H9 (cell line): ENCODE measurements around the gene LCN2. TPM values are rescaled to one million over a fixed set of nuclear protein-coding genes. Genes with fewer than 3 reads are reported as not detected.

Source experiments
- DNase-seq: peaks from one replicate; pipeline ENCODE4 v3.0.0-alpha.2; 2017
- H2AFZ ChIP-seq: one replicate; pipeline ENCODE4 v1.6.1; 2013; ENCODE audit warnings: mild to moderate bottlenecking, low read length, control low read depth, moderate library complexity
- H2AK5ac ChIP-seq: 2 replicates; pipeline ENCODE4 v1.6.1; 2013; ENCODE audit warnings: low read length, control low read depth, mixed read lengths; ENCODE audit not compliant: insufficient read length
- H2BK120ac ChIP-seq: one replicate; pipeline ENCODE4 v1.6.1; 2013; ENCODE audit warnings: low read depth, mild to moderate bottlenecking, low read length, control low read depth, inconsistent platforms; ENCODE audit not compliant: poor library complexity, severe bottlenecking
- H2BK12ac ChIP-seq: 2 replicates; pipeline ENCODE4 v1.6.1; 2013; ENCODE audit warnings: low read length, control low read depth, mixed read lengths, low read depth; ENCODE audit not compliant: insufficient read length
- H2BK15ac ChIP-seq: 2 replicates; pipeline ENCODE4 v1.6.1; 2013; ENCODE audit warnings: low read depth, low read length, control low read depth
- H2BK20ac ChIP-seq: one replicate; pipeline ENCODE4 v1.6.1; 2013; ENCODE audit warnings: low read depth, mild to moderate bottlenecking, low read length, control low read depth, inconsistent platforms; ENCODE audit not compliant: poor library complexity, severe bottlenecking
- H2BK5ac ChIP-seq: 2 replicates; pipeline ENCODE4 v1.6.1; 2013; ENCODE audit warnings: low read length, control low read depth, mixed read lengths; ENCODE audit not compliant: insufficient read length
- H3K14ac ChIP-seq: 2 replicates; pipeline ENCODE4 v1.6.1; 2013; ENCODE audit warnings: low read length, control low read depth; ENCODE audit not compliant: insufficient read depth
- H3K18ac ChIP-seq: 2 replicates; pipeline ENCODE4 v1.6.1; 2013; ENCODE audit warnings: low read depth, mild to moderate bottlenecking, mixed read lengths, low read length, control low read depth; ENCODE audit not compliant: insufficient read length
- H3K23ac ChIP-seq: 2 replicates; pipeline ENCODE4 v1.6.1; 2013; ENCODE audit warnings: low read length, control low read depth, mixed read lengths, low read depth; ENCODE audit not compliant: insufficient read length
- H3K23me2 ChIP-seq: 2 replicates; pipeline ENCODE4 v1.6.1; 2013; ENCODE audit warnings: low read depth, mild to moderate bottlenecking, mixed read lengths, low read length, control low read depth; ENCODE audit not compliant: insufficient read length, poor library complexity, severe bottlenecking
- H3K27ac ChIP-seq: 2 replicates; pipeline ENCODE4 v1.5.1; 2013; ENCODE audit warnings: low read length, control low read depth, mixed read lengths, low read depth; ENCODE audit not compliant: insufficient read length
- H3K27me3 ChIP-seq: 2 replicates; pipeline ENCODE4 v1.6.1; 2013; ENCODE audit warnings: low read length, control low read depth, inconsistent platforms; ENCODE audit not compliant: insufficient read depth
- H3K4ac ChIP-seq: 2 replicates; pipeline ENCODE4 v1.6.1; 2013; ENCODE audit warnings: low read depth, mild to moderate bottlenecking, control low read depth, inconsistent platforms, low read length, moderate library complexity
- H3K4me1 ChIP-seq: 2 replicates; pipeline ENCODE4 v1.6.1; 2013; ENCODE audit warnings: low read length, control low read depth, inconsistent platforms; ENCODE audit not compliant: insufficient read depth
- H3K4me2 ChIP-seq: 2 replicates; pipeline ENCODE4 v1.6.1; 2013; ENCODE audit warnings: low read length, control low read depth, mixed read lengths; ENCODE audit not compliant: insufficient read length, insufficient read depth
- H3K56ac ChIP-seq: 2 replicates; pipeline ENCODE4 v1.6.1; 2013; ENCODE audit warnings: low read depth, mild to moderate bottlenecking, mixed read lengths, low read length, control low read depth; ENCODE audit not compliant: insufficient read length
- H3K79me1 ChIP-seq: 2 replicates; pipeline ENCODE4 v1.6.1; 2013; ENCODE audit warnings: low read depth, mild to moderate bottlenecking, moderate library complexity, low read length, control low read depth, inconsistent platforms; ENCODE audit not compliant: insufficient read depth, poor library complexity, severe bottlenecking
- H3K79me2 ChIP-seq: 2 replicates; pipeline ENCODE4 v1.6.1; 2013; ENCODE audit warnings: low read length, control low read depth, inconsistent platforms; ENCODE audit not compliant: insufficient read depth
- H3K9ac ChIP-seq: 2 replicates; pipeline ENCODE4 v1.6.1; 2013; ENCODE audit warnings: low read length, control low read depth, mixed read lengths; ENCODE audit not compliant: insufficient read length; ENCODE audit errors: extremely low read depth
- H3K9me3 ChIP-seq: one replicate; pipeline ENCODE4 v1.6.1; 2013; ENCODE audit warnings: low read depth, low read length, inconsistent platforms; ENCODE audit not compliant: control insufficient read depth
- H3T11ph ChIP-seq: one replicate; pipeline ENCODE4 v1.6.1; 2013; ENCODE audit warnings: mild to moderate bottlenecking, low read length, control low read depth, inconsistent platforms
- H4K20me1 ChIP-seq: one replicate; pipeline ENCODE4 v1.6.1; 2013; ENCODE audit not compliant: control insufficient read depth, insufficient read length, insufficient read depth
- H4K5ac ChIP-seq: 2 replicates; pipeline ENCODE4 v1.6.1; 2013; ENCODE audit warnings: low read depth, mild to moderate bottlenecking, mixed read lengths, low read length, control low read depth; ENCODE audit not compliant: insufficient read length
- H4K8ac ChIP-seq: replicated peaks from 2 replicates; pipeline ENCODE4 v1.6.1; 2013; ENCODE audit warnings: low read length, control low read depth, mixed read lengths, low read depth; ENCODE audit not compliant: insufficient read length
- H4K91ac ChIP-seq: 2 replicates; pipeline ENCODE4 v1.6.1; 2013; ENCODE audit warnings: low read depth, mild to moderate bottlenecking, moderate library complexity, mixed read lengths, low read length, control low read depth; ENCODE audit not compliant: insufficient read length
- H3K27ac Mint-ChIP-seq, 3 experiments: 2 replicates in 2 of 3; 3 replicates in 1 of 3; pipeline ENCODE4 v1.8.0; 2020 to 2021; ENCODE audit warnings: mixed read lengths in 3 of 3, mild to moderate bottlenecking in 1 of 3, moderate library complexity in 1 of 3
- H3K27me3 Mint-ChIP-seq: 2 replicates; pipeline ENCODE4 v1.8.0; 2021; ENCODE audit warnings: low read depth, mild to moderate bottlenecking, moderate library complexity, mixed read lengths
- H3K36me3 Mint-ChIP-seq, 3 experiments: 2 replicates in 2 of 3; 3 replicates in 1 of 3; pipeline ENCODE4 v1.8.0; 2020 to 2021; ENCODE audit warnings: low read depth in 3 of 3, mixed read lengths in 3 of 3; ENCODE audit not compliant: insufficient read depth in 1 of 3
- H3K4me1 Mint-ChIP-seq, 2 experiments: 2 replicates each; pipeline ENCODE4 v1.8.0; 2020; ENCODE audit warnings: mixed read lengths in 2 of 2
- H3K4me3 Mint-ChIP-seq, 2 experiments: 2 replicates in 1 of 2; 3 replicates in 1 of 2; pipeline ENCODE4 v1.8.0; 2020 to 2021; ENCODE audit warnings: mild to moderate bottlenecking in 2 of 2, mixed read lengths in 2 of 2, moderate library complexity in 1 of 2
- H3K9me3 Mint-ChIP-seq, 2 experiments: 2 replicates in 1 of 2; 3 replicates in 1 of 2; pipeline ENCODE4 v1.8.0; 2020; ENCODE audit warnings: mild to moderate bottlenecking in 2 of 2, mixed read lengths in 2 of 2, moderate library complexity in 1 of 2
- CTCF ChIP-seq: fragments of 200-600 bp; sonication (generic); conservative IDR thresholded peaks from 3 replicates; pipeline ENCODE4 v1.8.0; 2021; ENCODE audit warnings: antibody characterized with exemption, mild to moderate bottlenecking
- WGBS: extraction: QIAGEN DNeasy Blood & Tissue Kit; methylation state at CpG from one replicate; pipeline ENCODE4 v1.1.7; 2013; ENCODE audit warnings: missing lambda C conversion rate, low lambda C conversion rate, mixed read lengths; ENCODE audit not compliant: insufficient read length; ENCODE audit errors: extremely low coverage; 5-methylcytosine and 5-hydroxymethylcytosine counted together
- total RNA-seq: library from RNA; stranded (reverse); gene quantifications from 2 replicates; pipeline ENCODE4 v1.2.1, GENCODE V29; 2021

LCN2 gene
- total RNA-seq, 1 experiment from 2014 or later, result not detected

- H3K4me3 Mint-ChIP-seq, result no peak overlapping the region
- H2BK12ac ChIP-seq, result no peak overlapping the region
- H4K20me1 ChIP-seq, result no peaks in the 10 kb centered on the region
- no peak overlapping the region for H2BK15ac ChIP-seq
- H3K27ac ChIP-seq, result no peak overlapping the region
- no peak overlapping the region for H3T11ph ChIP-seq
- peaks cover 10% of the 10 kb centered on the region for H3K27me3 Mint-ChIP-seq
- no peak overlapping the region for H3K4ac ChIP-seq
- no peaks in the 10 kb centered on the region for H3K79me1 ChIP-seq
- no peaks in the 10 kb centered on the region for H3K4me1 ChIP-seq
- no peak for TF ChIP-seq CTCF
- H2BK120ac ChIP-seq, result no peak overlapping the region
- no peak overlapping the region for H4K8ac ChIP-seq
- WGBS, result no CpG with 5 or more reads among the region's 26 CpGs
- no peak overlapping the region for H4K5ac ChIP-seq
- no peak overlapping the region for H2BK20ac ChIP-seq
- no peak overlapping the region for H3K14ac ChIP-seq
- no peaks in the 10 kb centered on the region for H3K23me2 ChIP-seq
- H3K27ac Mint-ChIP-seq, result no peak overlapping the region; a peak in 1 of 7 replicates
- H3K79me2 ChIP-seq, result no peaks in the 10 kb centered on the region
- no peak overlapping the region for H2AFZ ChIP-seq
- H3K9me3 Mint-ChIP-seq, result no peaks in the 10 kb centered on the region
- H3K18ac ChIP-seq, result no peak overlapping the region
- no peaks in the 10 kb centered on the region for H3K27me3 ChIP-seq
- H3K4me1 Mint-ChIP-seq, result peaks cover 7 to 15% of the 10 kb centered on the region in 2 experiments
- no peak overlapping the region for H3K23ac ChIP-seq
- no peak overlapping the region for H3K4me2 ChIP-seq
- DNase-seq, result peak; percentile 26
- no peaks in the 10 kb centered on the region for H3K9me3 ChIP-seq
- H3K9ac ChIP-seq, result no peak overlapping the region
- no peak overlapping the region for H3K56ac ChIP-seq
- no peaks in the 10 kb centered on the region for H3K36me3 Mint-ChIP-seq
- no peak overlapping the region for H2BK5ac ChIP-seq
- H2AK5ac ChIP-seq, result no peak overlapping the region
- H4K91ac ChIP-seq, result no peak overlapping the region
These were observed 4.0 kb downstream of the LCN2 start for GRCh38 chr9:128153060-128153946.
